ENCODE measurements around the gene PCED1A.

The PCED1A gene

GRCh38 chr20:2816030-2816582 lies 24.3 kb downstream of the PCED1A start, which contains the start of gene TMEM239:
TSS of gene TMEM239 (plus strand) at chr20:2816364. CDS start at chr20:2816555, 191 bp downstream.
- no peak within 1 kb of the TSS for H4K12ac ChIP-seq (ENCODE audit: low read depth, low read length)
- H3K18ac ChIP-seq (ENCODE audit: low read length), result no peak within 1 kb of the TSS
- H3K4me2 ChIP-seq (ENCODE audit: low read length), result no peak within 1 kb of the TSS
- no peaks in the 10 kb centered on the region for H3K27me3 ChIP-seq (ENCODE audit: insufficient read depth, low read length)
- H3K36me3 ChIP-seq (ENCODE audit: control insufficient read depth in 1 of 2, insufficient read depth in 2 of 2, low read length in 2 of 2), result no peaks in the 10 kb centered on the region
- H3K27ac ChIP-seq (ENCODE audit: low read depth, low read length), result no peak within 1 kb of the TSS
- no peak within 1 kb of the TSS for H3K14ac ChIP-seq (ENCODE audit: low read length)
- H3K79me1 ChIP-seq (ENCODE audit: low read length), result peaks cover 9% of the 10 kb centered on the region
- peak within 1 kb of the TSS; percentile 63 for H4K91ac ChIP-seq (ENCODE audit: low read depth, low read length)
- peaks cover 3% of the 10 kb centered on the region for H3K79me2 ChIP-seq (ENCODE audit: control insufficient read depth, insufficient read depth, low read length, poor library complexity)
- no CpG with 5 or more reads among the region's 10 CpGs for WGBS (ENCODE audit: extremely low coverage, insufficient coverage, insufficient read length)
- no peak within 1 kb of the TSS for H3K4ac ChIP-seq (ENCODE audit: low read depth, low read length)
- no peak within 1 kb of the TSS for H2AFZ ChIP-seq (ENCODE audit: insufficient read depth, low read length, poor library complexity)
- no peak within 1 kb of the TSS for H3K4me3 ChIP-seq (ENCODE audit: low read depth, low read length)
- H3K4me1 ChIP-seq (ENCODE audit: control insufficient read depth in 1 of 2, insufficient read depth in 2 of 2, low read length in 2 of 2), result peaks cover 11 to 23% of the 10 kb centered on the region in 2 experiments
- no peak for DNase-seq
- H3K9me3 ChIP-seq (ENCODE audit: insufficient read depth, low read depth, low read length), result no peaks in the 10 kb centered on the region
- peak within 1 kb of the TSS; percentile 16 for H2BK12ac ChIP-seq (ENCODE audit: low read length)
- H2AK5ac ChIP-seq (ENCODE audit: low read length), result no peak within 1 kb of the TSS
- H2BK120ac ChIP-seq (ENCODE audit: insufficient read depth, low read length, poor library complexity), result peak within 1 kb of the TSS; percentile 56
- no peak within 1 kb of the TSS for H2BK5ac ChIP-seq (ENCODE audit: low read depth, low read length, poor library complexity)
- H4K8ac ChIP-seq (ENCODE audit: low read depth, low read length), result no peak within 1 kb of the TSS
- H3K23ac ChIP-seq (ENCODE audit: low read length), result no peak within 1 kb of the TSS
- no peak within 1 kb of the TSS for H3K9ac ChIP-seq (ENCODE audit: low read length)

GRCh38 chr20:2815242-2815900 lies 25.1 kb downstream of the PCED1A start:
- H3K4me1 ChIP-seq (ENCODE audit: control insufficient read depth in 1 of 2, insufficient read depth in 2 of 2, low read length in 2 of 2), result peaks cover 4 to 16% of the 10 kb centered on the region in 2 experiments
- no peak overlapping the region for H4K8ac ChIP-seq (ENCODE audit: low read depth, low read length)
- H2BK120ac ChIP-seq (ENCODE audit: insufficient read depth, low read length, poor library complexity), result peak overlapping the region; percentile 56
- peaks cover under 1% of the 10 kb centered on the region for H3K79me2 ChIP-seq (ENCODE audit: control insufficient read depth, insufficient read depth, low read length, poor library complexity)
- no peak overlapping the region for H4K12ac ChIP-seq (ENCODE audit: low read depth, low read length)
- peak overlapping the region; percentile 63 for H4K91ac ChIP-seq (ENCODE audit: low read depth, low read length)
- H3K4ac ChIP-seq (ENCODE audit: low read depth, low read length), result no peak overlapping the region
- no peak overlapping the region for H2AFZ ChIP-seq (ENCODE audit: insufficient read depth, low read length, poor library complexity)
- no peak overlapping the region for H2AK5ac ChIP-seq (ENCODE audit: low read length)
- H2BK12ac ChIP-seq (ENCODE audit: low read length), result no peak overlapping the region
- no peak overlapping the region for H3K4me3 ChIP-seq (ENCODE audit: low read depth, low read length)
- DNase-seq, result no peak
- no peaks in the 10 kb centered on the region for H3K9me3 ChIP-seq (ENCODE audit: insufficient read depth, low read depth, low read length)
- WGBS (ENCODE audit: extremely low coverage, insufficient coverage, insufficient read length), result no CpG with 5 or more reads among the region's 8 CpGs
- no peak overlapping the region for H3K4me2 ChIP-seq (ENCODE audit: low read length)
- no peak overlapping the region for H3K23ac ChIP-seq (ENCODE audit: low read length)
- no peak overlapping the region for H3K9ac ChIP-seq (ENCODE audit: low read length)
- no peaks in the 10 kb centered on the region for H3K36me3 ChIP-seq (ENCODE audit: control insufficient read depth in 1 of 2, insufficient read depth in 2 of 2, low read length in 2 of 2)
- H3K27ac ChIP-seq (ENCODE audit: low read depth, low read length), result no peak overlapping the region
- H2BK5ac ChIP-seq (ENCODE audit: low read depth, low read length, poor library complexity), result no peak overlapping the region
- peak overlapping the region; percentile 22 for H3K14ac ChIP-seq (ENCODE audit: low read length)
- peaks cover 2% of the 10 kb centered on the region for H3K79me1 ChIP-seq (ENCODE audit: low read length)
- H3K18ac ChIP-seq (ENCODE audit: low read length), result no peak overlapping the region
- no peaks in the 10 kb centered on the region for H3K27me3 ChIP-seq (ENCODE audit: insufficient read depth, low read length)

GRCh38 chr20:2814587-2815051 lies 25.8 kb downstream of the PCED1A start, which contains the start of gene C20orf141:
TSS of gene C20orf141 (plus strand) at chr20:2814987. CDS start at chr20:2815185, 198 bp downstream.
- no peaks in the 10 kb centered on the region for H3K27me3 ChIP-seq (ENCODE audit: insufficient read depth, low read length)
- H3K4me3 ChIP-seq (ENCODE audit: low read depth, low read length), result no peak within 1 kb of the TSS
- H4K12ac ChIP-seq (ENCODE audit: low read depth, low read length), result no peak within 1 kb of the TSS
- H3K4ac ChIP-seq (ENCODE audit: low read depth, low read length), result no peak within 1 kb of the TSS
- no peak within 1 kb of the TSS for H4K8ac ChIP-seq (ENCODE audit: low read depth, low read length)
- no peak within 1 kb of the TSS for H2AFZ ChIP-seq (ENCODE audit: insufficient read depth, low read length, poor library complexity)
- H3K79me1 ChIP-seq (ENCODE audit: low read length), result no peaks in the 10 kb centered on the region
- H3K4me2 ChIP-seq (ENCODE audit: low read length), result no peak within 1 kb of the TSS
- H3K9ac ChIP-seq (ENCODE audit: low read length), result no peak within 1 kb of the TSS
- peak; percentile 97 to 98 for DNase-seq
- H4K91ac ChIP-seq (ENCODE audit: low read depth, low read length), result peak within 1 kb of the TSS; percentile 63
- no peaks in the 10 kb centered on the region for H3K36me3 ChIP-seq (ENCODE audit: control insufficient read depth in 1 of 2, insufficient read depth in 2 of 2, low read length in 2 of 2)
- H3K4me1 ChIP-seq (ENCODE audit: control insufficient read depth in 1 of 2, insufficient read depth in 2 of 2, low read length in 2 of 2), result peaks cover 2 to 11% of the 10 kb centered on the region in 2 experiments
- peak within 1 kb of the TSS; percentile 43 for H3K27ac ChIP-seq (ENCODE audit: low read depth, low read length)
- H2BK120ac ChIP-seq (ENCODE audit: insufficient read depth, low read length, poor library complexity), result peak within 1 kb of the TSS; percentile 56
- H3K9me3 ChIP-seq (ENCODE audit: insufficient read depth, low read depth, low read length), result no peaks in the 10 kb centered on the region
- no peak within 1 kb of the TSS for H2AK5ac ChIP-seq (ENCODE audit: low read length)
- H3K23ac ChIP-seq (ENCODE audit: low read length), result no peak within 1 kb of the TSS
- no CpG with 5 or more reads among the region's 5 CpGs for WGBS (ENCODE audit: extremely low coverage, insufficient coverage, insufficient read length)
- no peak within 1 kb of the TSS for H2BK12ac ChIP-seq (ENCODE audit: low read length)
- no peak within 1 kb of the TSS for H3K18ac ChIP-seq (ENCODE audit: low read length)
- peak within 1 kb of the TSS; percentile 22 for H3K14ac ChIP-seq (ENCODE audit: low read length)
- H3K79me2 ChIP-seq (ENCODE audit: control insufficient read depth, insufficient read depth, low read length, poor library complexity), result no peaks in the 10 kb centered on the region
- H2BK5ac ChIP-seq (ENCODE audit: low read depth, low read length, poor library complexity), result no peak within 1 kb of the TSS

- Histone ChIP-seq H3K9me3 (ENCODE audit: insufficient read depth, low read depth, low read length) (no peaks in the 10 kb centered on the region), H3K4me3 (ENCODE audit: low read depth, low read length) (no peak overlapping the region), H4K12ac (ENCODE audit: low read depth, low read length) (no peak overlapping the region), H3K4me1 (ENCODE audit: control insufficient read depth in 1 of 2, insufficient read depth in 2 of 2, low read length in 2 of 2) (peaks cover 2 to 11% of the 10 kb centered on the region in 2 experiments), H3K18ac (ENCODE audit: low read length) (no peak overlapping the region), H3K23ac (ENCODE audit: low read length) (no peak overlapping the region), H2AK5ac (ENCODE audit: low read length) (no peak overlapping the region), H2BK120ac (ENCODE audit: insufficient read depth, low read length, poor library complexity) (no peak overlapping the region), H2AFZ (ENCODE audit: insufficient read depth, low read length, poor library complexity) (no peak overlapping the region), H3K27me3 (ENCODE audit: insufficient read depth, low read length) (no peaks in the 10 kb centered on the region), H3K79me2 (ENCODE audit: control insufficient read depth, insufficient read depth, low read length, poor library complexity) (no peaks in the 10 kb centered on the region), H3K79me1 (ENCODE audit: low read length) (no peaks in the 10 kb centered on the region), H4K8ac (ENCODE audit: low read depth, low read length) (no peak overlapping the region), H3K27ac (ENCODE audit: low read depth, low read length) (no peak overlapping the region), H2BK5ac (ENCODE audit: low read depth, low read length, poor library complexity) (no peak overlapping the region), H3K36me3 (ENCODE audit: control insufficient read depth in 1 of 2, insufficient read depth in 2 of 2, low read length in 2 of 2) (no peaks in the 10 kb centered on the region), H3K14ac (ENCODE audit: low read length) (no peak overlapping the region), H3K4ac (ENCODE audit: low read depth, low read length) (no peak overlapping the region), H3K9ac (ENCODE audit: low read length) (no peak overlapping the region), H4K91ac (ENCODE audit: low read depth, low read length) (no peak overlapping the region), H2BK12ac (ENCODE audit: low read length) (no peak overlapping the region), H3K4me2 (ENCODE audit: low read length) (no peak overlapping the region)
- no CpG with 5 or more reads among the region's 1 CpG for WGBS (ENCODE audit: extremely low coverage, insufficient coverage, insufficient read length)
- peak; percentile 65 to 79 for DNase-seq
Observed at GRCh38 chr20:2814076-2814475, 26.4 kb downstream of the PCED1A start.

All from trophoblast cell (in vitro differentiated cells and primary cell).